ENCODE results near the gene TNC. TPM values are rescaled to one million over a fixed set of nuclear protein-coding genes. Genes with fewer than 3 reads are reported as not detected.

Gene TNC
- total RNA-seq, 6 experiments from 2014 or later: 1.7 to 9.3 (median 4.0) TPM

DNA sequence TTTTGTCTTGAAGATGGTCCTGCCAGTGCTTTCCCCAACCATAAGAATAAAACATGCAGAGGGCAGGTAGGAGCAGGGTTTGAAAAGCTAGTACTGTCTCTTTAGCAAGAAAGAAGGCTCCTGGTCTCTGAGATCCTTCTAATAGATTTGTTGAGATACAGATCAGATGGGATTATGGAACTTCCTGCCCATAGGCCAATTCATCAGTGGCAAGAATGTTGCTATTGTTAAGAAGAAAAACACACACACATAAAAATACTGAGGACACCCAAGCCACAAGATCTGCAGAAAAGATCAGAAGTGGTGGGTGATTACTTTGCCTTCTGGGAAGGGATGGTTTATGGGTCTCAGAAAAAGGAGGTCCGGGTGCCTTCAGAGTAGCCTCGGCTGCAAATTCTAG is 59.8 kb downstream of the TNC start:
- no peak for ATAC-seq
- WGBS (ENCODE audit: insufficient coverage, low coverage, low lambda C conversion rate, missing lambda C conversion rate): 68% methylated on average over 2 of the region's 2 CpGs

DNA sequence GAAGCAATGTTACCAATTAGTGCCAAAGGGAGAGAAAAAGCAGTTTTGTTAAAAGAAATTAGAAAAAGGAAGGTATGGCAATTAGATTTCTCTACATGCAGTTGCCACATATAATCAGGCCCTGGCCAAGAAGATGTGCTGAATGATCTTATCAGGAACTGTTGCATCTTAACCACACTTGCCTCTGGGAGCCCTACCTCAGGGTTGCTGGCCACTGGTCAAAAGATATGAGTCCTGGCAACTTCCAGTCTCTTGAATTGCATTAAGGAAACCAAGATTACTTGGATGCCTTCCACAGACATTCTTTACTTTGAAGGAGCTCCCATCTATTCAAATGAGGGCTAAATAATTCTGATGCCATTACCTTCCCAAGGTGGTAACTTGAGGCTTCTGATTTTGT is 60.4 kb downstream of the TNC start:
- TF ChIP-seq, protein P1, sequence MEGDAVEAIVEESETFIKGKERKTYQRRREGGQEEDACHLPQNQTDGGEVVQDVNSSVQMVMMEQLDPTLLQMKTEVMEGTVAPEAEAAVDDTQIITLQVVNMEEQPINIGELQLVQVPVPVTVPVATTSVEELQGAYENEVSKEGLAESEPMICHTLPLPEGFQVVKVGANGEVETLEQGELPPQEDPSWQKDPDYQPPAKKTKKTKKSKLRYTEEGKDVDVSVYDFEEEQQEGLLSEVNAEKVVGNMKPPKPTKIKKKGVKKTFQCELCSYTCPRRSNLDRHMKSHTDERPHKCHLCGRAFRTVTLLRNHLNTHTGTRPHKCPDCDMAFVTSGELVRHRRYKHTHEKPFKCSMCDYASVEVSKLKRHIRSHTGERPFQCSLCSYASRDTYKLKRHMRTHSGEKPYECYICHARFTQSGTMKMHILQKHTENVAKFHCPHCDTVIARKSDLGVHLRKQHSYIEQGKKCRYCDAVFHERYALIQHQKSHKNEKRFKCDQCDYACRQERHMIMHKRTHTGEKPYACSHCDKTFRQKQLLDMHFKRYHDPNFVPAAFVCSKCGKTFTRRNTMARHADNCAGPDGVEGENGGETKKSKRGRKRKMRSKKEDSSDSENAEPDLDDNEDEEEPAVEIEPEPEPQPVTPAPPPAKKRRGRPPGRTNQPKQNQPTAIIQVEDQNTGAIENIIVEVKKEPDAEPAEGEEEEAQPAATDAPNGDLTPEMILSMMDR (IDR thresholded peaks at IDR 0.05): no peak
- no peak for TF ChIP-seq POLR2A (IDR thresholded peaks at IDR 0.05)
- intact Hi-C loops (cut with DNase I): no loop called here
- no peak overlapping the region for H3K27ac ChIP-seq
- no peak for DNase-seq
- H3K36me3 ChIP-seq: no peaks in the 10 kb centered on the region
- H3K4me3 ChIP-seq: no peak overlapping the region
- H3K9me3 ChIP-seq: no peaks in the 10 kb centered on the region
- no peaks in the 10 kb centered on the region for H3K27me3 ChIP-seq
- ATAC-seq: no peak
- no peaks in the 10 kb centered on the region for H3K4me1 ChIP-seq

More for the DNA sequence above, 59.8 kb downstream of the TNC start:
- intact Hi-C loops (cut with DNase I): no loop called here
- TF ChIP-seq POLR2A (IDR thresholded peaks at IDR 0.05): no peak
- TF ChIP-seq, protein P1 (IDR thresholded peaks at IDR 0.05): no peak
- no peak for DNase-seq
- Histone ChIP-seq H3K4me3 (no peak overlapping the region), H3K9me3 (no peaks in the 10 kb centered on the region), H3K27ac (no peak overlapping the region), H3K36me3 (no peaks in the 10 kb centered on the region), H3K27me3 (no peaks in the 10 kb centered on the region), H3K4me1 (no peaks in the 10 kb centered on the region)

DNA sequence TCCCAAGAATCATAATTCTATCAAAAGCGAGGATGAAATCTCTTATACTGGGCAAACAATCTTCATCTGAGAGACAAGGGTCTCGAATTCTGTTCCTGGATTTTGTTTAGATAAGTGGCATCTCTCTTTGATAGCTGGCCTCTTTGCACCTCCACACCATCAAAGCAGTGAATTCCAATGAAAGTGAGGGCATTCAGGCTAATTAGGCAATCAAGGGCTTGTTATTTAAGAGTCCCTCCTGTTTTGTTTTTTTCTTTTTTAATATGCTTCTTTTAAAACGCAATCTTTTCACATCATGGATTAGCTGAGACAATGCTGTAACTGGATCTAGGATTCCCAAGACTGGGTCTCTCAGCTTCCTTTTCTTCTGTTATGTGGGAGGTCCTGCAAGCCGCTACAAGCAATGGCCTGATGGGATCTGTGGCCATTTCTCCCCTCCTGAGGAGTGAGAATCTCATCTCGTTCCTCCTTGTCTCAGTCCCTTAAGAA is 67.9 kb downstream of the TNC start:
- no peak for ATAC-seq

DNA sequence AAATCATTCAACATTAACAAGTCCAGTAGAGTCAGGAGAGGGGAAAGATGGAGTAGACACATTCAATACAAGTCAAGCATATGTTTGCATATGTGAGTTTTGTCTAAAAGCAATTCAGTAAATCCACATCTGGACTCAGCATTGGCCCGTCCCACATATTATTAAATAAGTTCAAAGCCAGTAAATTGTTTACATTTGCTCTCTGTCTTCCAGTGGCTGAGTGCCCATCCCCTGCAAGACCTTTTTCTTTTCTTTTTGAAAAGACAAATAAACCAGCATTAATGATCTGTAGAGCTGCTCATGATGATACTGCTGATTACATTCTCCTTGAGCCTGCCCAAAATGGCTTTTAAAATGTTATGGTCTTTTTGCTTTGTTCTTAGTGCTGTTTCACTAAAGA is 71.1 kb downstream of the TNC start:
- no peaks in the 10 kb centered on the region for H3K27me3 ChIP-seq
- WGBS (ENCODE audit: insufficient coverage, low coverage, low lambda C conversion rate, missing lambda C conversion rate): 69% methylated on average over 1 of the region's 1 CpG
- DNase-seq: no peak
- no peak for ATAC-seq
- intact Hi-C loops (cut with DNase I): no loop called here
- H3K4me1 ChIP-seq: peaks cover 0 to 7% (median 0%) of the 10 kb centered on the region in 4 donors
- no peaks in the 10 kb centered on the region for H3K36me3 ChIP-seq
- H3K27ac ChIP-seq: no peak overlapping the region
- TF ChIP-seq POLR2A (IDR thresholded peaks at IDR 0.05): no peak
- TF ChIP-seq, protein P1 (IDR thresholded peaks at IDR 0.05): no peak
- no peaks in the 10 kb centered on the region for H3K9me3 ChIP-seq
- no peak overlapping the region for H3K4me3 ChIP-seq

More for the DNA sequence above, 67.9 kb downstream of the TNC start:
- Histone ChIP-seq H3K27me3 (no peaks in the 10 kb centered on the region), H3K27ac (no peak overlapping the region), H3K4me1 (no peaks in the 10 kb centered on the region), H3K4me3 (no peak overlapping the region), H3K9me3 (no peaks in the 10 kb centered on the region), H3K36me3 (no peaks in the 10 kb centered on the region)
- WGBS (ENCODE audit: insufficient coverage, low coverage, low lambda C conversion rate, missing lambda C conversion rate): 66% methylated on average over 5 of the region's 5 CpGs
- no peak for DNase-seq
- no peak for TF ChIP-seq POLR2A (IDR thresholded peaks at IDR 0.05)
- intact Hi-C loops (cut with DNase I): no loop called here

DNA sequence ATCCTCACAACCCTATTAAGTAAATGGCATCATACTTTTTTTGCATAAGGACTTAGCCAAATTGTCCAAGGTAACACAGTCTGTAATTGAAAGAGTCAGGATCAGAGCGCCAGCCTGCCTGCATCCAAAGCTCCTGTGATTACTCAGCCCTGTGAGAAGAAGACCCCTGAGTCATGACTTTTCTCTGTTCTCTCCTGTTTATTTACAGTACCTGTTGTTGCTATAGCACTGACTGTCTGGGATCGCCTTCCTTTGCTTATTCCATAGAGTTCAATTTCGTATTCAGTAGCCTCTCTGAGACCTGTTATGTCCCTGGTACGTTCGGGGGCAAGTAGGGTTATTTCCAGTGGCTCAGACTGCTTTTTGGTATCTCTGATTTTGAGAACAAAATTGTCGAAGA is 71.8 kb downstream of the TNC start:
- Histone ChIP-seq H3K4me3 (no peak overlapping the region), H3K4me1 (peaks cover 0 to 7% (median 0%) of the 10 kb centered on the region in 4 donors), H3K27ac (no peak overlapping the region), H3K27me3 (no peaks in the 10 kb centered on the region), H3K9me3 (no peaks in the 10 kb centered on the region), H3K36me3 (no peaks in the 10 kb centered on the region)
- intact Hi-C loops (cut with DNase I): no loop called here
- WGBS (ENCODE audit: insufficient coverage, low coverage, low lambda C conversion rate, missing lambda C conversion rate): 80% methylated on average over 6 of the region's 6 CpGs
- TF ChIP-seq, protein P1 (IDR thresholded peaks at IDR 0.05): no peak
- TF ChIP-seq POLR2A (IDR thresholded peaks at IDR 0.05): no peak
- no peak for ATAC-seq
- DNase-seq: no peak

Measured in right lobe of liver (tissue), 6 donors.